H54 (cell line): ENCODE data around the gene OAT.
A peak's percentile ranks its signal among the peaks of the same experiment; 100 is the strongest.

Source experiments
- DNase-seq: peaks from one replicate; pipeline ENCODE4 v3.0.0; 2011; ENCODE audit warnings: low spot score, mixed read lengths; ENCODE audit not compliant: insufficient read length
- FAIRE-seq: peaks from 3 replicates; lab custom pipeline; 2011; peaks lifted over from hg19 to GRCh38; lab: Jason Lieb, UNC
- POLR2A ChIP-seq: IDR thresholded peaks from 2 replicates; pipeline ENCODE4 v1.6.1; 2011; ENCODE audit warnings: low read depth, mild to moderate bottlenecking, low read length

Gene OAT

DNA sequence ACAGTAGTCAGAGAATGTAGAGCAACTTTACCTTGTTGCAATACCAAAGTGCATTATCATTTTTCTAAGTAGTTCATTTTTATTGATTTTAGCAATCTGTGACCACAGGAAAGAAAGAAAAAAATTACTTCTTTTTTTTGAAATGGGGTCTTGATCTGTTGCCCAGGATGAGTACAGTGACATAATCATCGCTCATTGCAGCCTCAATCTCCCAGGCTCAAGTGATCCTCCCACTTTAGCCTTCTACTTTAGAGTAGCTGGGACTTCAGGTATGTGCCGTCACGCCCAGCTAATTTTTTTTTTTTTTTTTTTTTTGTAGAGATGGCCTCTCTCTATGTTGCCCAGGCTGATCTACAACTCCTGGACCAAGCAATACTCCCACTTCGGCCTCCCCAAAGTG, 11.4 kb upstream of the OAT start:
- TF ChIP-seq POLR2A = no peak
- FAIRE-seq = no peak
- no peak for DNase-seq

DNA sequence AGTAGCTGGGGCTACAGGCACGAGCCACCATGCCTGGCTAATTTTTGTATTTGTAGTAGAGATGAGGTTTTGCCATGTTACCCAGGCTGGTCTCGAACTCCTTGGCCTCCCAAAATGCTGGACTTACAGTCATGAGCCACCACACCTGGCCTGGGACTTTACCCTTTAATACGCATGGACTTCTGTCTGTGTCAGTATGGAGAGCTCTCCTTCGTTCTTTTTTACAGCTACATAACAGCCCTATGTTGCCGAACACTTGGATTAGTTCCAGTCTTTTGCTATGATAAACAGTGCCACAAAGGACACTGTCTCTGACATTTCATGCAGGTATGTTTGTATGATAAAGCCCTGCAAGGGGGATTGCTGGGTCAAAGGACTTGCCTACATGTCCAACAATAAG, 10.9 kb upstream of the OAT start:
- DNase-seq (no peak), FAIRE-seq (no peak)
- TF ChIP-seq POLR2A = no peak

DNA sequence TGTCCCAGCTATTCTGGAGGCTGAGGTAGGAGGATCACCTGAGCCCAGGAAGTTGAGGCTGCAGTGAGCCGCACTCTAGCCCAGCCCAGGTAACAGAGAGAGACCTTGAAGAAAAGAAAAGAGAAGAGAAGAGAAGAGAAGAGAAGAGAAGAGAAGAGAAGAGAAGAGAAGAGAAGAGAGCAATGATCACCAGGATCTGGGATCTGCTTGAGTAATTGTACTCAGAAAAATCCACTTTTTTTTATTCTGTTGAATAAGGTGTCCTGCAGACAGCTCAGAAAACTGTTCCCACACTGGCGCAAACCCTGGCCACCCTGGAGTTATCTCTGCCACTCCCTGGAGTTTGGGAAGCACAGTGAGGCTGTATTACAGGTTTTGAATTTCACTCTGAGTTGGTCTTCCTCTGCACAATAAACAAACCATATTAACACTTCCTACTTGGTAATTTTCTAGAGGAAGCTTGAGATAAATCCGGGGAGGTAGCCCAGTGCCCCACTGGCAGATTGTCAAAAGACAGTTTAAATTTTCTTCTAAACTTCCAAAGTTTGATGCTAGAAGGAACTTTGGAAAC, 9.6 kb upstream of the OAT start:
- FAIRE-seq (no peak), DNase-seq (no peak)
- no peak for TF ChIP-seq POLR2A

DNA sequence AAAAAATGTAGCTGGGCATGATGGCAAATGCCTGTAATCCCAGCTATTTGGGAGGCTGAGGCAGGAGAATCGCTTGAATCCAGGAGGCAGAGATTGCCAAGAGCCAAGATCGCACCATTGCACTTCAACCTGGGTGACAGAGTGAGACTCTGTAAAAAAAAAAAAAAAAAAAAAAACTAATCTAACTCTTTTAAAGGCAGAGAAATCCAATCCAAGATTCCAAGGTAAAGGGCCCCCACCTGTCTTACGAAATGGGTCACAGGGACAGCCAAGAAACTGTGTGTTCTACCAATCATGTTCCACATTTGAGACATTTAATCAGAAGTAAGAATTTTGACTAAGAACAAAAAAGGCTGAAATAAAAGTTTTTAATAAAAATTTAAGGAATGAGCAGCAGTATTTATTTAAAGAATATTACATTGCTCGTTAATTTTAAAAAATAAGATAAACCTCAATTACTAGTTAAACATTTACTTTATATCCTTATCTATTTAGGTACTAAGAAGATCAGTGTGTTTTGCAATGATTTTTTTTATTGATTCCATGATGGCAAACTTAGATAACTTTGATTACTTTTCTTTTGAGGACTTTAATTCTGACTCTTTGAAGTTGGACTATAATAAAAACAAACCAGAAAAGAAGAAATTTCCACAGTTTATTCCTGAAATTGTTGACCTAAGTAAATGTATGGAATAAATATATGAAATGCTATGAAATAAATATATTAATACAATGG, 6.7 kb upstream of the OAT start:
- no peak for TF ChIP-seq POLR2A
- FAIRE-seq (no peak), DNase-seq (no peak)

DNA sequence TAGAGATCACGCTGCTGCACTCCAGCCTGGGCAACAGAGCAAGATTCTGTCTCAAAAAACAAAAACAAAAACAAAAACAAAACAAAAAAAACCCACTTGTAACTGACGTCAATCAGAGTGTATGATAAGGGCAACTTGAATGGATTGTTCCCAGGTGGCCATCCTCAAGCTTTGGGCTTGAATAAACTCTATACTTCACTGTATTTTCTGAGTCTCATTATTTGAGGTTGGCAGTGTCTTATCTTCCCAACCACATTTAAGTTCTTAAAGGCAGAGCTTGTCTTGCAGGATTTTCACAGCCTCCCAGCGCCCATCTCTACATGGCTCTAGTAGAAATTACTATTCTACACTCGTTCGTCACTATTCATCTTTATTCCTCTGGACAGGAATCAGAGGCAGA, 5.1 kb upstream of the OAT start:
- no peak for TF ChIP-seq POLR2A
- FAIRE-seq (no peak), DNase-seq (no peak)

DNA sequence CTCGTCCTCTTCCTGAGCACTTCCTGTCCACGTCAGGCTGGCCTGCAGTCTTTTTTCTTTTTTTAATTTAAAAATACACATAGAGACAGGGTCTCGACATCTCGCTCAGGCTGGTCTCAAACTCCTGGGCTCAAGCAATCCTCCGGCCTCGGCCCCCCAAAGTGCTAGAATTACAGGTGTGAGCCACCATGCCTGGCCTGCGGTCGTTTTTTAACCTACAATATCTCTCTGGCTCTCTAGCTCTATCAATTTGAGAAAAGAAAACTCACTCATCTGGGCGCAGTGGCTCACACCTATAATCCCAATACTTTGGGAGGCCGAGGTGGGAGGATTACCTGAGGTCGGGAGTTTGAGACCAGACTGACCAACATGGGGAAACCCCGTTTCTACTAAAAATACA, 4.0 kb upstream of the OAT start:
- no peak for FAIRE-seq
- TF ChIP-seq POLR2A = no peak

DNA sequence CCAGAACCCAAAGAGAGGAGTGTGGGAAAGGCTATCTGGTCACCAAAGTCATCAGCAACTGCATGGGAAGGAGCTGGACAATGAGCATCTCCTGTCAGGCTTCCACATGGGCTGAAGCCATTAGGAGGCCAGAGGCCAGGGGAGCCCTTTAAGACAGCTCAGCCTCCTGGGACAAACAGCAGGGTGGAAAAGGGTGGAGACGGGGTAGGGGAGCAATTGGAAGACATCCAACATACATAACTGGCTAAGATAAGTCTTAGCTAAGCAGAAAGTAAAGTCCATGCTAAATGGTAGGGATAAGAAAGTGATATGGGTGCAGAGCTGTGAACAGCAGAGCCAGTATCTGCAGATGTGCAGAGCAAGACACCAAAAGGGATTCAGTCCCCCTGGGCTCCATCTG, 1.5 kb upstream of the OAT start:
- DNase-seq (no peak), FAIRE-seq (no peak)
- no peak for TF ChIP-seq POLR2A

More for the DNA sequence above, 4.0 kb upstream of the OAT start:
- DNase-seq = no peak

DNA sequence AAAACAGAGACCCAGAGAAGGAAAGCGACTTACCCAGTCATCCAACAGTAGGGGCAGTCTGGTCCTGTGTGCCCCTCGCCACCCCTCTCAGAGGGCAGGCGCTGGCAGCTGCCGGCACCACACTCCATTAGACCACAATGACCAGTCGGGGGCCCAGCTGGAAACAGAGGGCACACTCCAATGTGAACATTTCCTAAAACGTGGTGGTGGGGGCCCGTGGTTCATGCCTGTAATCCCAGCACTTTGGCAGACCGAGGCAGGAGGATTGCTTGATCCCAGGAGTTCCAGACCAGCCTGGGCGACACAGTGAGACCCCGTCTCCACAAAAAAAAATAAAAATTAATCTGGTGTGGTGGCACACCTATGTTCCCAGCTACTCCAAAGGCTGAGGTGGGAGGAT, 912 bp upstream of the OAT start:
- no peak for TF ChIP-seq POLR2A
- FAIRE-seq (no peak), DNase-seq (no peak)

DNA sequence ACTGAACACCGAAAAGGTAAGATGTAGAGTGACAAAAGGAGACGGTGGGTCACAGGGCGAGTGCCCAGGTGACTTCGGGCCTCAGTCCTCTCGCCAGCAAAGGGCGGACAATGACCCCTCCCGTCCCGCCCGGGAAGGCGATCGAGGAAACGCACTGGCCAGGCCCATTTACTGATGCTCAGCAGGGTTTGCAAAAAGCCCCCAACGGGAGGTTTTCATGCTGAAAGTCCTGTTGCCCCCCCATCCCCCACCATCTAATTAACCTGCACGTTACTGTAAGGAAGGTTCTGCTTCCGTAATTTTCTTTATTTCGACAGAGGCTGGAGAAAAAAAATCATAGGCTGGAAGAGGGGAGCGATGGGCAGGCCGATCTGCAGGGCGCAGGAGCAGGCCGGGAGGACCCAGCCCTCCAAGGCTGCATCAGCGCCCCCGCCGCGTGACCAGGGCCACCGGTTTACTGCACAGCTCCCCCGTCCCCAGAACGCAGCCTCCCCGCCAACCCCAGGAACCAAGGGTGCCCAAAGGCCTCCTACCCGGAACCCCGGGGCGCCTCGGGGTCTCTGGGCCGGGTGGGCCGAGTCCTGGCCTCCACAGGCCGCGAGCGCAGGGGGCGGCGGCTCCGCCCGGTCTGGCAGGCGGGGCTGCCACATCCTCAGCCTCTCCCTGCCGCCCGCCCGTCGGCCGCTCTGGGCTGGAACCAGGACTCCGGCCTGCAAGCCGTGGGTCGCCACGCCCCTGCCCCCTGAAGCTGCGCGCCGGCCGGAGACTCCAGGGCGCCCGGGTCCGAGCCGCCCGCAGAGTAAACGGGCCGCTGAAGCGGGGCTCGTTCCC, 613 bp downstream of the OAT start:
- TF ChIP-seq POLR2A = no peak
- no peak for FAIRE-seq
- peak; percentile 44 for DNase-seq

DNA sequence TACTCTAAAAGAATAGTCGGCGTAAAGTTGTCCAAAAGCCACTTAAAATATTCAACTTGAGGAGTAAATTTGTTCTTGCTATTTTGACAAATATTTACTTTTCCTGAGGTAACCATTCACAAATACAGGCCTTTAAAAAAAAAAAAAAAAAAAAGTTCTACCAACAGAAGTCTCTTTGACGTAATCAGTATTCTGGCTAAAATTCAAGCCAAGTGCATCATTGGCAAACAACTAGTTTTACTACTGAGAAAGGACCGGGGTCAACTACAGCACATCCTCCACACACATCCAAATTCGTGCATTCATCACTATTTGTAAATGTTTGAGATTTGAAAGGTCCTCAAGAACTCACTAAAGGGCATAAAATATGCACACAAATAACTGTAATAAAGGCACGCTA, 2.0 kb downstream of the OAT start:
- no peak for FAIRE-seq
- DNase-seq = no peak
- TF ChIP-seq POLR2A = no peak

DNA sequence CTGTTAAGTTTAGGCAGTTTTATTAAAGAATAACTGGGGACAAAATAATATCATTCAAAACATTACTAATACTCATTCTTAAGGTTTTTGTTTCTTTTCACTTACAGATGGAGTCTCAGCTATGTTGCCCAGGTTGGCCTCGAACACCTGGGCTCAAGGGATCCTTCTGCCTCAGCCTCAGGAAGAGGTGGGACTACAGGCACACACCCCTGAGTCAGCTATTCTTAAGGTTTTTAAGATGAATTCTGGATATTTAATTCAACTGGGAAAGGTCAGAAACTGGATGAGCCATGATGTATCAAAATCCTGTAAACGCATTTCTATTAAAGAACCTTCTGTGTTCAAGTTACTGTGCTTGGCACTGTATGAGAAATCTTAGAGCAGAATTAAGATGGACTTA, 3.5 kb downstream of the OAT start:
- DNase-seq (no peak), FAIRE-seq (no peak)
- no peak for TF ChIP-seq POLR2A

DNA sequence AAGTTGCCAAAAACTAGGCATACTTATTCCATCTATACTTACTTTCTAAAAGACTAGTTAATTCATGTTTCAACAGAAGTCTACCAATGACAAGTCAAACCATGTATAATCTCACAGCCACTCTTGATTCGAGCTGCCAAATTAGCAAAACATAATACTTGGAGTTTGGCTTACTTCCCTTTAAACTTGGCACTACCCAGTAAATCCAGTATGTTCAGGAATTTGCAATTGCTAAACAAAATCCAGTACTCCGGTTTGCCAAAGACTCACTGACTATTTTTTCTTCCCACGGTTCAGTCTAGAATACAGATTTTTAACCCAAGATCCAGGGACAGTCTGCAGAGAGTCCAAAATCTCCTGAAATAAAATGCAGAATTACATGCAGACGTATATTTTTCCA, 4.6 kb downstream of the OAT start:
- no peak for FAIRE-seq
- TF ChIP-seq POLR2A = no peak

DNA sequence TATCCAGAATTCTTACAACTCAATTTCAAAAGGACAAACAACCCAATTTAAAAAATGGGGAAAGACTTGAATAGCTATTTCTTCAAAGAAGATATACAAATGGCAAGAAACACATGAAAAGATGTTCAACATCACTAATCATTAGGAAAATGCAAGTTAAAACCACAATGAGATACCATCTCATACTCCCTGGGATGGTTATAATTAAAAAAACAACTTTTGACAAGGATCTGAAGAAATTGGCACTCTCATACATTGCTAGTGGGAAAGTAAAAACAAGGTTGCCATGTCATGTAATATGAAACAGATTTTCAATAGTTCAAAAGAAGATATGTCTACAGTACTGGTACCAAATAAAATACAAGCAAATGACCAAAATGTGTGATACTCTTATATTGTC, 9.0 kb downstream of the OAT start:
- FAIRE-seq (no peak), DNase-seq (no peak)
- TF ChIP-seq POLR2A = no peak

More for the DNA sequence above, 4.6 kb downstream of the OAT start:
- DNase-seq = no peak

DNA sequence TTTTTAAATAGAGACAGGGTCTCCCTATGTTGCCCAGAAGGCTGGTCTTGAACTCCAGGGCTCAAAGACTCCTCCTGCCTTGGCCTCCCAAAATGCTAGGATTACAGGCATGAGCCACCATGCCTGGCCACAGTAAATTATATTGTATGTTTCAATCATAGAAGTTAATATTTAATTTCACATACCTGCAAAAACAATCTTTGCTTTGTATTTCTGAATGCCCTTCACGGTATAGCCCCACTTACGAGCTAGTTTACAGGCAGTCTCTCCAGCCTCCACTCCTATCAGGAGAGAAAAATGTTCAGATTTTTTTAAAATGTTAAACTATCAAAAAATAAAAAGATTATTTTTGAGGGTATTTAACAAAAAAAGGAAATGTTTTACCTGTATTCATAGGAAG, 10.4 kb downstream of the OAT start:
- DNase-seq (no peak), FAIRE-seq (no peak)
- no peak for TF ChIP-seq POLR2A
